Activated CD8-positive, alpha-beta memory T cell treated with anti-CD3 and anti-CD28 coated beads, Interleukin-2, amount 50 U/mL, for 24 hours (primary cell): Measurements from ENCODE around the gene SYVN1.

Source experiments
- DNase-seq: peaks from one replicate; pipeline ENCODE4 v3.0.0-alpha.2; 2020; ENCODE audit errors: extremely low read depth

Gene SYVN1

GRCh38 chr11:65087827-65088226, 46.5 kb downstream of the SYVN1 start:
- no peak for DNase-seq

DNA sequence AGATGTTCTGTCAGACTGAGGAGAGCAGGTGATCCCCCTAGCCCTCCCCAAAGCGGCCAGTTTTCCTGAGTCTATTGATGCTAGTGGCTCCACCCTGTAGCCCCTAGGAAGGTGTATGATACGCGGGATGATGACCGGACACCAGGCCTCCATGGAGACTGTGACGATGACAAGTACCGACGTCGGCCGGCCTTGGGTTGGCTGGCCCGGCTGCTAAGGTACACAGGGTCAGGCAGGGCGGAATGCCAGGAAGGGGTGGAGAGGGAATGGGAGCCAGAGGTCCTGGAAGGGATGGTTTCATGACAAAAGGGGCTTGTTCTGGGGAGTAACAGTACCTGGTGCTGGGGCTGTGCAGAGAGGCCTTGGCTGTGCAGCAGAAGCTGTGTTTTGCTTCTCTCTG, 47.1 kb downstream of the SYVN1 start:
- DNase-seq = no peak

DNA sequence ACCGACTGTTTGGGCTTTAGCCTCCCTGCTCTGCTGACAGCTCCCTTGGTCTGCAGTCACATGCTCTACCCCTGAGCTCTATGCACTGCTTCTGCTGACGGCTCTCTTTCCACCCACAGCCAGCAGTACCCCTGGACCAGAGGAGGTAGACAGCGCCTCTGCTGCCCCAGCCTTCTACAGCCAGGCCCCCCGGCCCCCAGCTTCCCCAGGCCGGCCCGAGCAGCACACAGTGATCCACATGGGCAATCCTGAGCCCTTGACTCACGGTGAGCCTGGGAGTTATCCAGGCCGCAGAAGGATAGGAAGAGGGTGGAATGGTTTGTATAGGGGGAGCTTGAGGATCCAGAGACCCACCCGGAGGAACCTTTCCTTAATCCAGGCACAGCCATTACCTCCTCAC, 47.5 kb downstream of the SYVN1 start:
- DNase-seq = no peak

DNA sequence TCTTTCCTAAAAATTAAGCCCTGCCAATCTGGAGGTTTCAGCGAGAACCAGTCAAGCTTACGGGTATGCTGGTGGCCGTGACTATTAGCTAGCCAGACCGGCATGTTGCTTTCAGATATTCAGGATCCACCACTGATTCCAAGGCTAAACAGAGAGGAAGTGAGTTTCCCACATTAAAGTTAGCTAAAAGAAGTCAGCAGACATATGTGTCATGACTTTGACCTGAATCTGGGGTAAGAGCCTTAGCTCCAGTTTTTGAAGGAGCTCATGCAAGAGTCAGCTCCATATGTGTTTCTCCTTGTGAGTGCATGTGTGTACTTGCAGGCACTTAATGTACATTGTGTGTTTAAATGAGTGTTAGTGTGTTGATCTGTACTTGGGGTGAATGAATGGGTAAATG, 48.9 kb downstream of the SYVN1 start:
- no peak for DNase-seq

DNA sequence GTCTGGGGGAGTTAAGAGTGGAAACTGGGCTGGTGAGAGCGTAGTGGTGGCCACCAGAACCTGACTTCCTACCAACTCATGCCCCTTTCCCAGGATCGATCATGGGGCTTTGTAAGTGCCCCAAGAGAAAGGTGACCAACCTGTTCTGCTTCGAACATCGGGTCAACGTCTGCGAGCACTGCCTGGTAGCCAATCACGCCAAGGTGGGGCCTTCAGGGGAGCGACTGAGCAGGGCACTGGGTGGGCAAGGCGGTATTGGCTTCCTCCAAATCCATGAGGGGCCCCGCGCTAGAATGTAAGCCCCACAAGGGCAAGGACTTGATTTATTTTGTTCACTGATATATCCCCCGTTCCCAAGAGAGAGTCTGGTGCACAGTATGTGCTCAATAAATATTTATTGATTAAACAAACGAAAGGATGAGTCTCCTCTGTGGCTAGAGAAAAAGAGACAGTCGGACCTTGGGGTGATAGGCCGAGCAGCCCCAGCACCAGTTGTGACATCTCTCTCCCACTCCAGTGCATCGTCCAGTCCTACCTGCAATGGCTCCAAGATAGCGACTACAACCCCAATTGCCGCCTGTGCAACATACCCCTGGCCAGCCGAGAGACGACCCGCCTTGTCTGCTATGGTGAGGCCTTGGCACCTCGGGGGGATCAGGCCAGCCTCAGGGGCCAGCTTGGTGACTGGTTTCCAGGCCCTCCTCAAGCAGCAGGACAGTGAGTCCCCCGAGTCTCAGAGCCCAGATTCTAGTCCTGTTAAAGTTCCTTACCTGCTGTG, 49.5 kb downstream of the SYVN1 start:
- DNase-seq = no peak

DNA sequence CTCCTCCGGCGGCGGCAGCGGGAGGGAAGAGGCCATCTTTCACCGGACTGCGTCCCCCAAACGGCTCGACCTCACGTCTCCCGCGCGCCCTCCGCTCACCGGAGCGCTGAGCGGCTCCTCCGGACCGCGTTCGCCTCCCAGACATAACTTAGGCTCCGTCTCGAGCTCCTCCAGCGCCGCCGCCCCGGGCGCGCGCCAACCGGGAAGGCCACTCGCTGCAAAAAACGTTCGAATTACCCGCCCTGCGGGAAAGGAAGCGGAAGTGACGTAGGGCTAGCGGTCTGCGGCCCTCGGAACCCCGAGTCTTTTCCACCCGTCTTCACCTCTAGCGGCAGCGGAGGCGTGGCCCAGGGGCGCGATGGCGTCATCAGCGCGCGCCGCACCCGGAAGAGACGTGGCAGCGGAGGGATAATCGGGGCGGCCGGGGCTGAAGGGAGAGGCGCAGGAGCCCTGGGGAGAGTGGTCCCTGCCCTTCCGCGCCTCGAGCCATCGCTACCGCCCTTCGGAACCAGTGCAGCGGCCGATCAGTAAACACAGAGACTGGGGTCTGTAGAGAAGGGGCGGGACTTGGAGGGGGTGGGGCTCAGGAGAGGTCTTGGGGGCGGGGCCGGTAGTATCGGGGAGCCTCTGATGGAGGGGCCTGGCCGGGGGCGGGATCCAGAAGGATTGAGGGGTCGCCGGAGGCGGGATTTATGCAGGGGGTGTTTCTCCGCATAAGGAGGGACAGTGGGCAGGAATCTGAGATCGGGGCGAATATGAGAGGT, 50.3 kb downstream of the SYVN1 start, which contains the start of the genes CDCA5 and ZFPL1:
Gene CDCA5, minus strand, starts transcription at position 207 of the 764 bp plus-strand sequence. Its CDS starts 62 bp downstream, at position 145.
Gene ZFPL1, plus strand, starts transcription at position 389 of the 764 bp plus-strand sequence. CDS start 477 bp downstream, outside the sequence.
- DNase-seq = peak; percentile 93

DNA sequence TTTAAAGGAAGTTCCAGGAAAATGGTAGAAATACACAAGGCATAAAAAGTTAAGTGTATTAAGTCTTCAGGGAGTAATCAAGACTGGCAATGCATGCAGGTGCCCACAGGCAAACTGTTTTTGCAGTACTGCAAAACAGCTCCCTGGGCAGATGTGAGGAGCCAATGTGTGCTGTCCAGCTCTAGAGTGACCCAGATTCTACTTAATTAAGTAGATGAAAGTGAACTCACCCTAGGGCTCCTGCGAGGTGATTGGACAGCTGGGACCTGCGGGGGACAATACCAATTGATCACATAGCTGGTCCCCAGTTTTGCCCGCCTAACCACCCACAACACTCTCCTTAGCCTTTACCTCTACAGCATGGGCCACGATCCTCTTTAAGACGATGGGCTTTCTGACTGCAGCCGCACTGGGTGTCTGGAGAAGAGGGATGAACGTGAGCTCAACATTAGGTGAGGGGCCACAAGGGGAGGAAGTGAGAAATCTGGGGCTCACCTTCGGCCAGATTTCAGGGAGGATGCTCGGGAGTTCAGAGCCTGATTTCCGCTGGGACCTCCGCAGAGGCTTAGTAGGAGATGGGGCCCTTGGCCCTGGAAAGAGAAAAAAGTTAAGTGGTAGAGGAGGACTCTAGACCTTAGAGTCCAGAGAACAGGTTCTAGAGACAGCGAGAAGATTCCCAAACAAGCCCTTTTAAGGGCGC, 51.0 kb downstream of the SYVN1 start:
- DNase-seq = no peak

DNA sequence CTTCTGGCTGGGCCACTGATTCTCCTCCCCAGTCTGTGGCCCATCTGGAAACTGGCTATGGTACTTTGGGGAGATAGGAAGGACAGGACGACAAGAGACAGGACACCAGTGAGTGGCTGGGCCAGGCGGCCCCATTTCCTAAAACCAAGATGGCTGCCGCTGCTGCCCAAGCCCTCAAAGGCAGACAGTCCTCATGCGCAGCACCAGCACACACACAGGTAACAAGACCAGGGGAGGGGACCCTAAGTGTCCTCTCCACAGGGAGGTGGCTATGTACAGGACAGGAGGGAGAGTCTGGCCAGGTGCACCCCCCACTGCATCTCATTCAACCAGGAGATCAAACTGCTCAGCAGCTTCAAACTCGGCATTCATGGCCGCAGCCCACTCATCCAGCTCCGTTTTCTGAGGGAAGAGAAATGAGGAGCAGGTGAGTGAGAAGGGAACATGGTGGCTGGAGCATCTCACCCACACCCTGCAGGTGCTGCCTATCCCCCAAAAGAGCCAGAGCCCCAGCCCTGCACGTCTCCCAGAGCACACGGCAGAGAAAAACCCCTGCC, 55.5 kb downstream of the SYVN1 start:
- DNase-seq = no peak

DNA sequence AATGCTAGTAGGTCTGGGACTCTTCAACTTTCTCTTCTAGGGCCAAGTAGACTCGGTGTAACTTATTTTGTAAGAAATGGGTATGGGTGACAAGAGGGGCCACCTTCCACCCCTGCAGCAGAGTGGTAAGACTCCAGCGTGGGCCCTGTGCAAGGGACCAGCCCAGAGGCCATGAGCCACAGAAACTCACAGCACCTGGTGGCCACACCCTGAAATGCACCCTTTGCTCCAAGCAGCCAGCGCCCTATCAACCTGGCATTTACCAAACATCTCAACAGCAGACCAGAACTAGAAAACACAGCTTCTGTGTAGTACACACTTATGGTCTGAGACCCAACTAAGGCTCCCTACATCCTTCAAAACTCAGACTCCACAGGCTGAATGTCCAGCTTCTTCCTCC, 56.2 kb downstream of the SYVN1 start:
- peak; percentile 35 for DNase-seq

- no peak for DNase-seq
These were observed 56.9 kb downstream of the SYVN1 start for GRCh38 chr11:65077451-65077850.
